IMR-90 (cell line): ENCODE results near the gene CYFIP1.

ENCODE experiments used
- BHLHE40 ChIP-seq: fragments of 150-350 bp; IDR thresholded peaks from 2 replicates; pipeline ENCODE4 v1.6.1; 2016; ENCODE audit warnings: mild to moderate bottlenecking, low read depth, low read length
- CEBPB ChIP-seq: IDR thresholded peaks from 2 replicates; pipeline ENCODE4 v1.6.1; 2012; ENCODE audit warnings: low read depth, low read length, improper control_type of control experiment
- CTCF ChIP-seq: conservative IDR thresholded peaks from 2 replicates; pipeline ENCODE4 v1.5.1; 2012; ENCODE audit warnings: mild to moderate bottlenecking, low read depth, low read length, improper control_type of control experiment
- ELK1 ChIP-seq: fragments of 150-350 bp; IDR thresholded peaks from 2 replicates; pipeline ENCODE4 v1.6.1; 2016; ENCODE audit warnings: low read depth, mild to moderate bottlenecking, low read length, moderate library complexity, borderline replicate concordance
- FOS ChIP-seq: fragments of 150-350 bp; IDR thresholded peaks from 2 replicates; pipeline ENCODE4 v1.6.1; 2016; ENCODE audit warnings: low read depth, low read length
- MAFK ChIP-seq: IDR thresholded peaks from 2 replicates; pipeline ENCODE4 v1.6.1; 2012; ENCODE audit warnings: low read depth, low read length, improper control_type of control experiment
- MXI1 ChIP-seq: IDR thresholded peaks from 2 replicates; pipeline ENCODE4 v1.6.1; 2012; ENCODE audit warnings: low read depth, mild to moderate bottlenecking, low read length, moderate library complexity, borderline replicate concordance
- POLR2A ChIP-seq: IDR thresholded peaks from 2 replicates; pipeline ENCODE4 v1.6.1; 2012; ENCODE audit warnings: mild to moderate bottlenecking, low read depth, low read length
- RAD21 ChIP-seq: IDR thresholded peaks from 2 replicates; pipeline ENCODE4 v1.6.1; 2012; ENCODE audit warnings: low read length, improper control_type of control experiment
- RCOR1 ChIP-seq: IDR thresholded peaks from 2 replicates; pipeline ENCODE4 v1.6.1; 2012; ENCODE audit warnings: mild to moderate bottlenecking, low read length, improper control_type of control experiment; ENCODE audit not compliant: insufficient replicate concordance
- RFX5 ChIP-seq: IDR thresholded peaks from 2 replicates; pipeline ENCODE4 v1.8.0; 2012; ENCODE audit warnings: low read depth, mild to moderate bottlenecking, low read length, moderate library complexity
- SMC3 ChIP-seq: fragments of 150-350 bp; IDR thresholded peaks from 2 replicates; pipeline ENCODE4 v1.6.1; 2016; ENCODE audit warnings: low read depth, mild to moderate bottlenecking, antibody characterized with exemption, low read length, moderate library complexity
- USF2 ChIP-seq: fragments of 150-350 bp; IDR thresholded peaks from 2 replicates; pipeline ENCODE4 v1.6.1; 2017; ENCODE audit warnings: mild to moderate bottlenecking, antibody characterized with exemption, low read length, low read depth

- TF ChIP-seq CTCF (no peak), ELK1 (no peak), MXI1 (no peak), FOS (no peak), MAFK (no peak), RCOR1 (no peak), SMC3 (no peak), BHLHE40 (no peak), POLR2A (no peak), RAD21 (no peak), USF2 (no peak), RFX5 (no peak), CEBPB (no peak)
These were observed 52.4 kb downstream of the CYFIP1 start for GRCh38 chr15:22927761-22928160.
